ENCODE measurements around the gene TUT1. TPM values are rescaled to one million over a fixed set of nuclear protein-coding genes. Genes with fewer than 3 reads are reported as not detected.

Gene TUT1
- total RNA-seq, 1 experiment from 2014 or later, result 27.2 TPM

GRCh38 chr11:62556108-62556874 lies 35.0 kb downstream of the TUT1 start:
- Mint-ChIP-seq H3K4me3 (ENCODE audit: unreplicated experiment) (peak overlapping the region; percentile 25), H3K4me1 (ENCODE audit: low read depth, unreplicated experiment) (peaks cover 70% of the 10 kb centered on the region), H3K27me3 (ENCODE audit: insufficient read depth, unreplicated experiment) (no peaks in the 10 kb centered on the region), H3K27ac (ENCODE audit: unreplicated experiment) (peak overlapping the region; percentile 96), H3K9me3 (ENCODE audit: unreplicated experiment) (no peaks in the 10 kb centered on the region), H3K36me3 (ENCODE audit: insufficient read depth, unreplicated experiment) (peaks cover 93% of the 10 kb centered on the region)
- Histone ChIP-seq H3K4me3 (ENCODE audit: low read depth, low read length) (no peak overlapping the region), H3K4me1 (peaks cover 89% of the 10 kb centered on the region), H3K9me3 (no peaks in the 10 kb centered on the region), H3K27me3 (replicated peaks; ENCODE audit: control insufficient read depth, insufficient read depth, low read length) (no peaks in the 10 kb centered on the region), H3K36me3 (ENCODE audit: control insufficient read depth, insufficient read depth, low read length) (peaks cover 4% of the 10 kb centered on the region; the same call in 1 of the 2 replicates)
- peak; percentile 57 to 78 for DNase-seq
- TF ChIP-seq CTCF (IDR thresholded peaks at IDR 0.05; ENCODE audit: insufficient read depth in 1 of 2, low read depth in 1 of 2, low read length in 1 of 2, severe bottlenecking in 1 of 2, unreplicated experiment in 1 of 2), result no peak
- intact Hi-C loops (cut with micrococcal nuclease; ENCODE audit: unreplicated experiment), result no loop called here
- ChIA-PET POLR2A (interaction anchor here (0.8 to 1.8 kb wide), 3 partner anchors 9 to 18 kb away, joined by 3 to 6 read pairs (median 4); partner anchors contain the start of genes AHNAK and EEF1G), CTCF (interaction anchor here (1.0 to 1.6 kb wide), 3 partner anchors 13 to 132 kb away, joined by 4 to 7 read pairs (median 4); no protein-coding TSS in a partner anchor)
- no TSS peak for BruUV-seq (replicated peaks)

- no peaks in the 10 kb centered on the region for H3K9me3 Mint-ChIP-seq (ENCODE audit: unreplicated experiment)
- POLR2A ChIA-PET, result interaction anchor here (0.5 to 1.8 kb wide), 3 partner anchors 9 to 97 kb away, joined by 3 to 6 read pairs (median 4); partner anchors contain the start of genes AHNAK and EEF1G
- H3K27ac Mint-ChIP-seq (ENCODE audit: unreplicated experiment), result peak overlapping the region; percentile 96
- H3K27me3 Mint-ChIP-seq (ENCODE audit: insufficient read depth, unreplicated experiment), result no peaks in the 10 kb centered on the region
- Histone ChIP-seq H3K4me1 (peaks cover 89% of the 10 kb centered on the region), H3K27me3 (replicated peaks; ENCODE audit: control insufficient read depth, insufficient read depth, low read length) (no peaks in the 10 kb centered on the region), H3K4me3 (ENCODE audit: low read depth, low read length) (no peak overlapping the region), H3K9me3 (no peaks in the 10 kb centered on the region), H3K36me3 (ENCODE audit: control insufficient read depth, insufficient read depth, low read length) (peaks cover 4% of the 10 kb centered on the region; the same call in 1 of the 2 replicates)
- intact Hi-C loops (cut with micrococcal nuclease; ENCODE audit: unreplicated experiment), result no loop called here
- no TSS peak for BruUV-seq (replicated peaks)
- peak overlapping the region; percentile 25 for H3K4me3 Mint-ChIP-seq (ENCODE audit: unreplicated experiment)
- no peak for TF ChIP-seq CTCF (IDR thresholded peaks at IDR 0.05; ENCODE audit: insufficient read depth in 1 of 2, low read depth in 1 of 2, low read length in 1 of 2, severe bottlenecking in 1 of 2, unreplicated experiment in 1 of 2)
- peaks cover 65% of the 10 kb centered on the region for H3K4me1 Mint-ChIP-seq (ENCODE audit: low read depth, unreplicated experiment)
- CTCF ChIA-PET, result interaction anchor here (0.6 to 1.9 kb wide), 3 partner anchors 12 to 131 kb away, joined by 3 to 6 read pairs (median 4); no protein-coding TSS in a partner anchor
- no peak for DNase-seq
- peaks cover 93% of the 10 kb centered on the region for H3K36me3 Mint-ChIP-seq (ENCODE audit: insufficient read depth, unreplicated experiment)
Observed at GRCh38 chr11:62555464-62556107, 35.7 kb downstream of the TUT1 start.

All from Caco-2 (cell line).